K562 (cell line): ENCODE results near the gene MRPL55. TPM values are rescaled to one million over a fixed set of nuclear protein-coding genes. Genes with fewer than 3 reads are reported as not detected.
A peak's percentile ranks its signal among the peaks of the same experiment; 100 is the strongest.

Experiments
- ATAC-seq: fragments of 200-7000 bp; cut with Tn5 transposase; 3 replicates; pipeline ENCODE4 v1.9.1; 2020; ENCODE audit warnings: moderate library complexity
- BruUV-seq: library from RNA; stranded (reverse); fragments of 400-500 nt; replicated peaks from 2 replicates; lab custom pipeline; 2021; lab: Mats Ljungman, UMichigan
- CTCF ChIA-PET: fragments of 300-600 bp; formaldehyde crosslinking; extraction: SDS; loops from one replicate; lab custom pipeline; 2021; ENCODE audit warnings: low intra/inter-chr PET ratio; lab: Yijun Ruan, JAX
- POLR2A ChIA-PET: fragments of 300-600, 350-650 bp; sonication (Branson Sonifier 250); formaldehyde crosslinking; extraction: SDS; loops from one replicate; lab custom pipeline; 2021; ENCODE audit warnings: antibody characterized with exemption, inconsistent platforms; lab: Yijun Ruan, JAX
- DNase-seq, 4 experiments: peaks; one replicate each; pipeline versions ENCODE4 v3.0.0 to v3.0.0-alpha.2; 2011 to 2018; ENCODE audit warnings: low spot score in 3 of 4, mixed read lengths in 3 of 4; ENCODE audit errors: extremely low read depth in 1 of 4
- FAIRE-seq: peaks from 2 replicates; lab custom pipeline; 2011; peaks lifted over from hg19 to GRCh38; lab: Jason Lieb, UNC
- H2AFZ ChIP-seq: 2 replicates; pipeline ENCODE4 v1.6.0; 2011; ENCODE audit warnings: low read depth, low read length, control low read depth, inconsistent platforms
- H3K27ac ChIP-seq: fragments of 200-600 bp; 3 replicates; pipeline ENCODE4 v1.8.0; 2011; ENCODE audit warnings: low read depth, mild to moderate bottlenecking, control low read depth, inconsistent platforms, low read length, moderate library complexity, mixed read lengths; ENCODE audit errors: extremely low read depth
- H3K27me3 ChIP-seq, 2 experiments: fragments of 300-600 bp in 1 of 2; 2 replicates in 1 of 2; 3 replicates in 1 of 2; pipeline versions ENCODE4 v1.6.0 to v1.8.0; 2011; ENCODE audit warnings: inconsistent platforms in 2 of 2, low read length in 2 of 2, mild to moderate bottlenecking in 1 of 2, mixed read lengths in 1 of 2, moderate library complexity in 1 of 2; ENCODE audit not compliant: control insufficient read depth in 2 of 2, insufficient read depth in 2 of 2
- H3K36me3 ChIP-seq: fragments of 300-600 bp; 3 replicates; pipeline ENCODE4 v1.8.0; 2011; ENCODE audit warnings: mild to moderate bottlenecking, low read length, inconsistent platforms; ENCODE audit not compliant: control insufficient read depth, insufficient read depth
- H3K4me1 ChIP-seq, 2 experiments: fragments of 200-600 bp in 1 of 2; replicated peaks in 1 of 2; 2 replicates in 1 of 2; 3 replicates in 1 of 2; pipeline versions ENCODE4 v1.5.1 to v1.8.0; 2011; ENCODE audit warnings: inconsistent platforms in 2 of 2, low read length in 2 of 2, mild to moderate bottlenecking in 1 of 2, mixed read lengths in 1 of 2, moderate library complexity in 1 of 2; ENCODE audit not compliant: control insufficient read depth in 2 of 2, insufficient read depth in 2 of 2
- H3K4me2 ChIP-seq: 2 replicates; pipeline ENCODE4 v1.6.1; 2011; ENCODE audit warnings: low read length, control low read depth, inconsistent platforms, mixed read lengths; ENCODE audit not compliant: insufficient read depth
- H3K4me3 ChIP-seq: fragments of 200-600 bp; sonication (generic), shearing (Covaris generic); 2 replicates; pipeline ENCODE4 v1.5.1; 2016; ENCODE audit warnings: control low read depth, inconsistent platforms
- H3K79me2 ChIP-seq: fragments of 200-600 bp; 3 replicates; pipeline ENCODE4 v1.8.0; 2011; ENCODE audit warnings: low read length, inconsistent platforms; ENCODE audit not compliant: control insufficient read depth, insufficient read depth
- H3K9ac ChIP-seq, 2 experiments: 2 replicates each; pipeline versions ENCODE4 v1.6.0 to v1.6.1; 2011; ENCODE audit warnings: low read depth in 2 of 2, low read length in 2 of 2, control low read depth in 1 of 2, inconsistent platforms in 1 of 2, mild to moderate bottlenecking in 1 of 2, mixed read lengths in 1 of 2; ENCODE audit not compliant: insufficient read depth in 1 of 2
- H3K9me1 ChIP-seq: one replicate; pipeline ENCODE4 v1.6.0; 2011; ENCODE audit warnings: inconsistent platforms, mild to moderate bottlenecking, low read length, moderate library complexity; ENCODE audit not compliant: control insufficient read depth, insufficient read depth
- H3K9me3 ChIP-seq: replicated peaks from 2 replicates; pipeline ENCODE4 v1.5.1; 2011; ENCODE audit warnings: low read depth, low read length, inconsistent platforms; ENCODE audit not compliant: control insufficient read depth, insufficient read depth
- H4K20me1 ChIP-seq: replicated peaks from 2 replicates; pipeline ENCODE4 v1.6.1; 2011; ENCODE audit warnings: low read length, inconsistent platforms, mixed read lengths; ENCODE audit not compliant: control insufficient read depth, insufficient read depth
- ARID2 ChIP-seq: fragments of 450-650 bp; IDR thresholded peaks from 2 replicates; pipeline ENCODE4 v1.6.1; 2017; ENCODE audit warnings: antibody characterized with exemption, mild to moderate bottlenecking
- CGGBP1 ChIP-seq: fragments of 250-450 bp; sonication (Bioruptor Pico); IDR thresholded peaks from 2 replicates; pipeline ENCODE4 v1.9.0; 2021; ENCODE audit warnings: mild to moderate bottlenecking
- E2F5 ChIP-seq: sonication (generic); formaldehyde crosslinking; IDR thresholded peaks from 2 replicates; pipeline ENCODE4 v1.8.0; 2022; ENCODE audit warnings: mild to moderate bottlenecking, missing genetic modification reagents
- EP300 ChIP-seq: IDR thresholded peaks from 2 replicates; pipeline ENCODE4 v1.6.1; 2012; ENCODE audit warnings: low read length, improper control_type of control experiment
- ETV6 ChIP-seq, 3 experiments: fragments of 150-350 bp in 1 of 3; sonication (generic) in 1 of 3; formaldehyde crosslinking in 1 of 3; IDR thresholded peaks; 2 replicates each; pipeline versions ENCODE4 v1.6.1 to v1.8.0; 2014 to 2022; ENCODE audit warnings: borderline replicate concordance in 2 of 3, low read depth in 2 of 3, antibody characterized with exemption in 1 of 3, low read length in 1 of 3, mild to moderate bottlenecking in 1 of 3, missing genetic modification reagents in 1 of 3
- MYNN ChIP-seq, 2 experiments: sonication (generic); formaldehyde crosslinking in 1 of 2; IDR thresholded peaks; 2 replicates each; pipeline versions ENCODE4 v1.5.0 to v1.6.1; 2016 to 2020; ENCODE audit warnings: antibody characterized with exemption in 1 of 2, missing genetic modification reagents in 1 of 2
- NELFE ChIP-seq: IDR thresholded peaks from 2 replicates; pipeline ENCODE4 v1.6.1; 2011; ENCODE audit warnings: mild to moderate bottlenecking; ENCODE audit not compliant: insufficient read depth, insufficient read length
- PRMT5 ChIP-seq: sonication (generic); formaldehyde crosslinking; IDR thresholded peaks from 2 replicates; pipeline ENCODE4 v1.5.0; 2020; ENCODE audit warnings: missing genetic modification reagents
- RBFOX2 ChIP-seq: fragments of 200-400 bp; formaldehyde crosslinking; IDR thresholded peaks from 2 replicates; pipeline ENCODE4 v1.6.1; 2017; ENCODE audit warnings: low read depth, mild to moderate bottlenecking, low read length, moderate library complexity
- SIN3B ChIP-seq: fragments of 450-650 bp; IDR thresholded peaks from 2 replicates; pipeline ENCODE4 v1.6.1; 2017; ENCODE audit warnings: low read depth, mild to moderate bottlenecking, moderate library complexity
- STAT5A ChIP-seq: IDR thresholded peaks from 2 replicates; pipeline ENCODE4 v1.6.1; 2012; ENCODE audit warnings: low read length, inconsistent platforms, borderline replicate concordance
- TFAP4 ChIP-seq: sonication (generic); formaldehyde crosslinking; IDR thresholded peaks from 2 replicates; pipeline ENCODE4 v1.8.0; 2022; ENCODE audit warnings: missing genetic modification reagents, mild to moderate bottlenecking, moderate library complexity, borderline replicate concordance
- ZFP1 ChIP-seq: fragments of 450-650 bp; formaldehyde crosslinking; IDR thresholded peaks from 2 replicates; pipeline ENCODE4 v1.4.0; 2020; ENCODE audit warnings: mild to moderate bottlenecking, mixed read lengths
- ZFPM2 ChIP-seq: fragments of 250-450 bp; sonication (Bioruptor Pico); IDR thresholded peaks from 2 replicates; pipeline ENCODE4 v1.5.1; 2022; ENCODE audit warnings: mild to moderate bottlenecking
- ZNF133 ChIP-seq: fragments of 250-450 bp; sonication (Bioruptor Pico); IDR thresholded peaks from 2 replicates; pipeline ENCODE4 v1.4.0; 2020; ENCODE audit warnings: mild to moderate bottlenecking
- ZNF217 ChIP-seq: sonication (generic); formaldehyde crosslinking; IDR thresholded peaks from 2 replicates; pipeline ENCODE4 v1.8.0; 2022; ENCODE audit warnings: mild to moderate bottlenecking, missing genetic modification reagents
- ZNF239 ChIP-seq: fragments of 250-450 bp; sonication (Bioruptor Pico); IDR thresholded peaks from 2 replicates; pipeline ENCODE4 v1.4.0; 2020; ENCODE audit warnings: mild to moderate bottlenecking
- ZNF263 ChIP-seq: sonication (generic); formaldehyde crosslinking; IDR thresholded peaks from 2 replicates; pipeline ENCODE4 v1.8.0; 2022; ENCODE audit warnings: mild to moderate bottlenecking, missing genetic modification reagents, borderline replicate concordance
- ZNF277 ChIP-seq: fragments of 250-450 bp; sonication (Bioruptor Pico); IDR thresholded peaks from 2 replicates; pipeline ENCODE4 v1.8.0; 2022; ENCODE audit warnings: inconsistent platforms, mild to moderate bottlenecking, moderate library complexity, borderline replicate concordance
- WGBS: fragments of 100-300 bp; shearing (Covaris generic); methylation state at CpG from one replicate; pipeline ENCODE4 v1.1.6; 2016; ENCODE audit warnings: low coverage, mixed read lengths; ENCODE audit not compliant: insufficient coverage; ENCODE audit errors: missing lambda C conversion rate; 5-methylcytosine and 5-hydroxymethylcytosine counted together
- in situ Hi-C: fragments of 300-500 bp; cut with MboI; formaldehyde crosslinking; loops from 4 replicates; pipeline ENCODE4 v1.15.0; 2018; ENCODE audit warnings: inconsistent platforms, mixed read lengths
- intact Hi-C: fragments of 100-400 bp; cut with micrococcal nuclease; formaldehyde crosslinking; loops from 2 replicates; pipeline ENCODE4 v1.14.2; 2022
- polyA plus RNA-seq, 8 experiments: library from polyadenylated mRNA; depleted of rRNA in 4 of 8; stranded (reverse) in 5 of 8; unstranded in 3 of 8; fragments of >200 nt; fragmentation: Nextera tagmentation in 2 of 8; fragmentation: Illumina TruSeq in 1 of 8; extraction: Ambion mirVana in 2 of 8; extraction: Trizol in 1 of 8; gene quantifications; 2 replicates each; pipeline versions ENCODE4 v1.2.1 to v1.2.3, GENCODE V29; 2011 to 2014; ENCODE audit warnings: inconsistent platforms in 1 of 8, missing spikeins in 1 of 8
- total RNA-seq, 7 experiments: library from RNA; depleted of rRNA in 6 of 7; stranded (reverse); fragments of >200 nt in 6 of 7; fragmentation: Illumina TruSeq in 2 of 7; extraction: Trizol in 2 of 7; gene quantifications; 2 replicates each; pipeline versions ENCODE4 v1.2.1 to v1.2.3, GENCODE V29; 2011 to 2021; ENCODE audit warnings: low replicate concordance in 1 of 7

MRPL55 gene
- total and polyA plus RNA-seq, 9 of the 15 experiments (the other 6 are each of a cell fraction or from before 2014, with no cell fraction given) = 34.9 to 228 (median 81.0) TPM

GRCh38 chr1:228105270-228105995 is 3.7 kb downstream of the MRPL55 start:
- in situ Hi-C loops = no loop called here
- no TSS peak for BruUV-seq
- Histone ChIP-seq H2AFZ (no peak overlapping the region), H3K27ac (no peak overlapping the region), H3K4me3 (no peak overlapping the region), H3K9me3 (peaks cover 5% of the 10 kb centered on the region; the same call in 1 of the 2 replicates), H3K79me2 (peaks cover 58% of the 10 kb centered on the region), H3K4me2 (no peak overlapping the region), H3K4me1 (peaks cover 26 to 77% of the 10 kb centered on the region in 2 experiments), H3K27me3 (no peaks in the 10 kb centered on the region), H3K9me1 (no peaks in the 10 kb centered on the region), H4K20me1 (0 out of 2 replicates have a peak, but pooled peaks cover 8% of the 10 kb centered on the region), H3K36me3 (peaks cover 41% of the 10 kb centered on the region; the same call in 2 of the 3 replicates), H3K9ac (0 out of 4 replicates have a peak overlapping the region, but pooled peaks of 1 of the 2 experiments have one; percentile 19)
- ChIA-PET POLR2A (interaction anchor here (0.6 to 2.1 kb wide), 5 partner anchors 14 to 78 kb away, joined by 3 to 13 read pairs (median 3); partner anchors contain the start of gene ARF1), CTCF (no interaction called here)
- intact Hi-C loops = no loop called here
- DNase-seq (peak in 1 of 4 experiments; percentile 9), FAIRE-seq (no peak), ATAC-seq (no peak)
- 82% methylated on average over 9 of the region's 9 CpGs for WGBS
- TF ChIP-seq E2F5 (CRISPR knock-in tag) = 0 out of 2 replicates have a peak, but pooled peaks have one; percentile 28
- TF ChIP-seq ZFPM2 (CRISPR knock-in tag) = no peak
- TF ChIP-seq ZNF133 = no peak
- no peak for TF ChIP-seq PRMT5 (CRISPR knock-in tag)
- no peak for TF ChIP-seq ZNF263 (CRISPR knock-in tag)
- TF ChIP-seq EP300 = no peak
- TF ChIP-seq ETV6 (IDR thresholded peaks at IDR 0.05; ENCODE audit: borderline replicate concordance in 1 of 2, low read depth in 2 of 2, low read length in 1 of 2) = no peak
- no peak for TF ChIP-seq ETV6 (CRISPR knock-in tag; IDR thresholded peaks at IDR 0.05; ENCODE audit: borderline replicate concordance)
- TF ChIP-seq RBFOX2 = peak; percentile 60; the same call in 1 of the 2 replicates
- no peak for TF ChIP-seq ZFP1 (CRISPR knock-in tag)
- TF ChIP-seq MYNN (IDR thresholded peaks at IDR 0.05) = no peak
- no peak for TF ChIP-seq MYNN (CRISPR knock-in tag; IDR thresholded peaks at IDR 0.05)
- TF ChIP-seq TFAP4 = peak; percentile 22; the same call in 1 of the 2 replicates
- TF ChIP-seq ZNF239 (CRISPR knock-in tag) = no peak
- no peak for TF ChIP-seq ZNF217 (CRISPR knock-in tag)
- no peak for TF ChIP-seq SIN3B
- TF ChIP-seq NELFE = no peak
- no peak for TF ChIP-seq ARID2
- TF ChIP-seq ZNF277 (CRISPR knock-in tag) = no peak
- TF ChIP-seq STAT5A = no peak
- TF ChIP-seq CGGBP1 (CRISPR knock-in tag) = no peak
